Embryonic facial prominence (tissue), 1 donor: Measurements from ENCODE around the gene CABP7.

ENCODE experiments used
- DNase-seq: peaks from one replicate; pipeline ENCODE4 v3.0.0-alpha.2; 2016; ENCODE audit errors: extremely low spot score

CABP7 gene

DNA sequence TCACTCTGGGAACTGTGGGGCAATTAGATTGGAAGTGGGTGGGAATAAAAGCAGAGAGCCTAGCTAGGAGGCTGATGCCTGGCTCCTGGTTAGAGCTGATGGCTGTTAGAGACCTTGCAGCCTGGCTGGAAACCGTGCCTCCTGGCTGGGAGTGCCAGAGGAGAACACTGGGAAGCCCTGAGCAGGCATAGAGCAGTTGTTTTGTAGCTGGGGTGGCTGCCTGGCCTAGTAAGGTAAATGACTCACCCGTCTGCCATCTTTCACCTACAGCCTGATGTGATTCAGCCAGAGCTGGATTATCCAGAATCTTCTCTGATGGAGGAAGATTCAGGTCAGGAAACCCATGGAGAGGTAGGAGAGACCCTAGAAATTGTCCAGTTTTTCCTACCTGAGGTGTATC lies 53.4 kb downstream of the CABP7 start:
- DNase-seq: no peak

- DNase-seq: no peak
Observed at GRCh38 chr22:29780220-29780619, 60.4 kb downstream of the CABP7 start.

DNA sequence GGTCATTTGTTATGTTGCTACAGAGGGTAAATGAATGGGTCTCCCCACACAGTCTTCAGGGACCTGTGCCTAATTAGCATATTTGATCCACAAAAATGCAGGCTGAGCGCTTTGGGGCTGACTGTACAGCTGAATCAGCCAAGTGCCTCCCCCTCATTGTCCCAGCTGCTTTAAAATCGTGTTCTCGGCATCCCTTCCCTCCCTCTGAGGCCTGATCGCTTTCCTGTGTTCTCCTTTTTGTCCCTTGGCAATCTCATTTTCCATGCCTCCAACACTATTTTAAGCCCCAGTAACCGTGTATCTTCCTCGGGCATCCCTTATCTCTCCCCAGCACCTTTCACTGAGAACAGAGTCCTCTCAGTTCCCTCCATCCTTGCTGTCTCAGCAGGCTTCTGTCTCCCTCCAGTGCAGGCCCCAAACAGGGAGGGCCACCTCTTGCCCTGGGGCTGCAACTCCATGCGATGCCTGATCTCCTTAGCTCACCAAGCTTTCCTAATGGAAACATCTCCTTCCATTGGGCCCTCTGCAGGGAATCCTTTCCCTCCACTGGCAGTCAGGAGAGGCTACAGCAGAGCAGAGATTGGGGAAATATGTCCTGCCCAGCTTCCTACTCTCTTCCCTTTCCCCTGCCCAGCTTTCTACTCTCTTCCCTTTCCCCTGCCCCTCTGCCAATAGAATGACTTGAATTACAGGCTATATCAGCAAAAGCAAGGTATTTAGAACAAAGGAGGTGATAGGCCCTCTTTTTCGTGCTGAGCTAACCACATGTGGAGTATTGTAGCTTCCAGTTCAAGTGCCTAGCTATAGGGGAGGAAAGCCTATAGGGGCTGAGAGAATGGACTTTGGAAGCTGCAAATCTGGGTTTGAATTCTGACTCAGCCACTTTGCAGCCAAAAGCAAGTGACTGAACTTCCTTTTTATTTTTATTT lies 61.2 kb downstream of the CABP7 start:
- DNase-seq: no peak
